CD14-positive monocyte (primary cell): ENCODE measurements around the gene IFNA21. TPM values are rescaled to one million over a fixed set of nuclear protein-coding genes. Genes with fewer than 3 reads are reported as not detected.
A peak's percentile ranks its signal among the peaks of the same experiment; 100 is the strongest.
"Not testable (repeated sequence)": the region's sequence is repeated elsewhere in the genome, so short reads cannot be mapped to it uniquely, and the experiment has no call there.

Source experiments
- DNase-seq, 3 donors: peaks; one replicate each; pipeline ENCODE4 v3.0.0-alpha.2; 2011 to 2022
- H2AFZ ChIP-seq: 2 replicates; pipeline ENCODE4 v1.6.0; 2012; ENCODE audit warnings: mild to moderate bottlenecking, low read depth, low read length, inconsistent platforms; ENCODE audit not compliant: insufficient read depth, poor library complexity, severe bottlenecking
- H3K27ac ChIP-seq, 2 donors: 1 replicate in 1 of 2; 2 replicates in 1 of 2; pipeline ENCODE4 v1.5.1; 2012 to 2013; ENCODE audit warnings: low read length in 2 of 2, control low read depth in 1 of 2, inconsistent platforms in 1 of 2, low read depth in 1 of 2, mild to moderate bottlenecking in 1 of 2
- H3K27me3 ChIP-seq, 2 donors: one replicate each; pipeline versions ENCODE4 v1.6.0 to v1.6.1; 2011 to 2013; ENCODE audit warnings: low read length in 2 of 2; ENCODE audit not compliant: control insufficient read depth in 2 of 2, insufficient read depth in 2 of 2
- H3K36me3 ChIP-seq, 2 donors: replicated peaks in 1 of 2; 1 replicate in 1 of 2; 2 replicates in 1 of 2; pipeline versions ENCODE4 v1.5.1 to v1.6.1; 2012 to 2013; ENCODE audit warnings: low read length in 2 of 2, control low read depth in 1 of 2, inconsistent platforms in 1 of 2, mild to moderate bottlenecking in 1 of 2; ENCODE audit not compliant: insufficient read depth in 2 of 2, control insufficient read depth in 1 of 2
- H3K4me1 ChIP-seq, 2 donors: 1 replicate in 1 of 2; 2 replicates in 1 of 2; pipeline versions ENCODE4 v1.5.1 to v1.6.1; 2012 to 2013; ENCODE audit warnings: low read length in 2 of 2, control low read depth in 1 of 2, inconsistent platforms in 1 of 2, mild to moderate bottlenecking in 1 of 2, moderate library complexity in 1 of 2; ENCODE audit not compliant: insufficient read depth in 2 of 2, control insufficient read depth in 1 of 2
- H3K4me2 ChIP-seq: replicated peaks from 2 replicates; pipeline ENCODE3; 2012; ENCODE audit warnings: low read length, moderate library complexity, mild to moderate bottlenecking; ENCODE audit not compliant: poor library complexity, severe bottlenecking; ENCODE audit errors: extremely low read depth
- H3K4me3 ChIP-seq, 3 experiments: fragments of 200-600 bp in 1 of 3; sonication (generic) in 1 of 3; replicated peaks in 1 of 3; 1 replicate in 2 of 3; 2 replicates in 1 of 3; pipeline ENCODE4 v1.5.1; 2011 to 2013; ENCODE audit warnings: low read length in 3 of 3, mild to moderate bottlenecking in 3 of 3, control low read depth in 2 of 3, low read depth in 2 of 3, inconsistent platforms in 1 of 3, moderate library complexity in 1 of 3
- H3K79me2 ChIP-seq: 2 replicates; pipeline ENCODE4 v1.6.0; 2012; ENCODE audit warnings: mild to moderate bottlenecking, control low read depth, inconsistent platforms, low read length, moderate library complexity; ENCODE audit not compliant: insufficient read depth
- H3K9ac ChIP-seq: 2 replicates; pipeline ENCODE4 v1.6.0; 2017; ENCODE audit warnings: low read length, mild to moderate bottlenecking; ENCODE audit not compliant: insufficient read depth, poor library complexity, severe bottlenecking
- H3K9me3 ChIP-seq, 2 donors: replicated peaks in 1 of 2; 1 replicate in 1 of 2; 2 replicates in 1 of 2; pipeline versions ENCODE4 v1.5.1 to v1.6.1; 2012 to 2013; ENCODE audit warnings: low read length in 2 of 2, control low read depth in 1 of 2; ENCODE audit not compliant: control insufficient read depth in 1 of 2, insufficient read depth in 1 of 2
- H4K20me1 ChIP-seq: 2 replicates; pipeline ENCODE4 v1.6.0; 2012; ENCODE audit warnings: mild to moderate bottlenecking, low read length, control low read depth, moderate library complexity; ENCODE audit not compliant: insufficient read depth
- H3K27ac Mint-ChIP-seq, 7 donors: one replicate each; pipeline ENCODE4 v1.8.0; 2020; ENCODE audit warnings: mild to moderate bottlenecking in 7 of 7, mixed read lengths in 7 of 7, moderate library complexity in 6 of 7, inconsistent platforms in 2 of 7
- H3K27me3 Mint-ChIP-seq, 3 donors: one replicate each; pipeline ENCODE4 v1.8.0; 2021 to 2022; ENCODE audit warnings: low read depth in 3 of 3, mild to moderate bottlenecking in 3 of 3, mixed read lengths in 3 of 3, moderate library complexity in 3 of 3, inconsistent platforms in 1 of 3
- H3K36me3 Mint-ChIP-seq, 2 donors: one replicate each; pipeline ENCODE4 v1.8.0; 2020; ENCODE audit warnings: mixed read lengths in 2 of 2, inconsistent platforms in 1 of 2, mild to moderate bottlenecking in 1 of 2
- H3K4me1 Mint-ChIP-seq: one replicate; pipeline ENCODE4 v1.8.0; 2020; ENCODE audit warnings: mild to moderate bottlenecking, mixed read lengths
- H3K4me3 Mint-ChIP-seq, 2 donors: one replicate each; pipeline ENCODE4 v1.8.0; 2020; ENCODE audit warnings: mild to moderate bottlenecking in 2 of 2, mixed read lengths in 2 of 2, moderate library complexity in 1 of 2
- H3K9me3 Mint-ChIP-seq, 7 donors: one replicate each; pipeline ENCODE4 v1.8.0; 2020 to 2022; ENCODE audit warnings: mixed read lengths in 7 of 7, mild to moderate bottlenecking in 6 of 7, moderate library complexity in 6 of 7, inconsistent platforms in 2 of 7
- CTCF ChIP-seq: fragments of 200-600 bp; IDR thresholded peaks from one replicate; pipeline ENCODE4 v1.8.0; 2022; ENCODE audit warnings: antibody characterized with exemption, mild to moderate bottlenecking
- WGBS: methylation state at CpG from one replicate; pipeline ENCODE4 v1.1.5; 2013; ENCODE audit warnings: missing lambda C conversion rate; ENCODE audit not compliant: insufficient coverage; 5-methylcytosine and 5-hydroxymethylcytosine counted together
- intact Hi-C, 2 donors: fragments of 100-400 bp; cut with micrococcal nuclease; formaldehyde crosslinking; loops; one replicate each; pipeline versions ENCODE4 v1.15.0 to v1.15.1; 2023
- polyA plus RNA-seq, 3 donors: library from polyadenylated mRNA; depleted of rRNA in 1 of 3; unstranded in 2 of 3; stranded (reverse) in 1 of 3; fragments of 300-500 nt in 2 of 3; fragments of >200 nt in 1 of 3; fragmentation: Illumina TruSeq in 2 of 3; gene quantifications; 1 replicate in 2 of 3; 2 replicates in 1 of 3; pipeline ENCODE4 v1.2.3, GENCODE V29; 2012 to 2021

IFNA21 gene
- polyA plus RNA-seq, 3 donors: not detected

- H4K20me1 ChIP-seq, H3K27ac ChIP-seq, H3K9me3 Mint-ChIP-seq, H3K4me3 ChIP-seq, H3K27me3 ChIP-seq, H3K9ac ChIP-seq, H3K79me2 ChIP-seq, H3K36me3 ChIP-seq, H3K27me3 Mint-ChIP-seq, H3K36me3 Mint-ChIP-seq, H3K4me1 ChIP-seq, intact Hi-C loops, H3K9me3 ChIP-seq: not testable (repeated sequence)
- peak overlapping the region; percentile 11 for H3K4me2 ChIP-seq
- no CpG with 5 or more reads among the region's 4 CpGs for WGBS
- H2AFZ ChIP-seq: peak overlapping the region; percentile 50
- Mint-ChIP-seq H3K4me1 (peaks cover 15% of the 10 kb centered on the region), H3K4me3 (peak overlapping the region in 1 of 2 donors; percentile 51), H3K27ac (peak overlapping the region in 6 of 7 donors; percentile 19 to 88 (median 56))
- TF ChIP-seq CTCF: peak; percentile 68
- peak; percentile 32 to 61 (median 59) for DNase-seq
These were observed 16.6 kb upstream of the IFNA21 start for GRCh38 chr9:21182810-21183736.

GRCh38 chr9:21174671-21175070 lies 8.2 kb upstream of the IFNA21 start:
- no peaks in the 10 kb centered on the region for H4K20me1 ChIP-seq
- H3K36me3 ChIP-seq: no peaks in the 10 kb centered on the region
- H3K9me3 ChIP-seq: no peaks in the 10 kb centered on the region
- Mint-ChIP-seq H3K27me3 (peaks cover 0 to 1% (median 0%) of the 10 kb centered on the region in 3 donors), H3K36me3 (no peaks in the 10 kb centered on the region), H3K4me3 (no peak overlapping the region), H3K27ac (no peak overlapping the region), H3K4me1 (peaks cover under 1% of the 10 kb centered on the region), H3K9me3 (no peaks in the 10 kb centered on the region)
- H3K4me1 ChIP-seq: no peaks in the 10 kb centered on the region
- no peak overlapping the region for H3K4me2 ChIP-seq
- no peak for TF ChIP-seq CTCF
- H3K4me3 ChIP-seq: no peak overlapping the region
- no peak overlapping the region for H2AFZ ChIP-seq
- H3K27ac ChIP-seq: no peak overlapping the region
- 100% methylated on average over 1 of the region's 2 CpGs for WGBS
- intact Hi-C loops: no loop called here
- no peaks in the 10 kb centered on the region for H3K79me2 ChIP-seq
- no peaks in the 10 kb centered on the region for H3K27me3 ChIP-seq
- DNase-seq: no peak
- H3K9ac ChIP-seq: no peak overlapping the region
